ENCODE results near the gene EPN1.
"Not testable (repeated sequence)": the region's sequence is repeated elsewhere in the genome, so short reads cannot be mapped to it uniquely, and the experiment has no call there.

EPN1 gene

DNA sequence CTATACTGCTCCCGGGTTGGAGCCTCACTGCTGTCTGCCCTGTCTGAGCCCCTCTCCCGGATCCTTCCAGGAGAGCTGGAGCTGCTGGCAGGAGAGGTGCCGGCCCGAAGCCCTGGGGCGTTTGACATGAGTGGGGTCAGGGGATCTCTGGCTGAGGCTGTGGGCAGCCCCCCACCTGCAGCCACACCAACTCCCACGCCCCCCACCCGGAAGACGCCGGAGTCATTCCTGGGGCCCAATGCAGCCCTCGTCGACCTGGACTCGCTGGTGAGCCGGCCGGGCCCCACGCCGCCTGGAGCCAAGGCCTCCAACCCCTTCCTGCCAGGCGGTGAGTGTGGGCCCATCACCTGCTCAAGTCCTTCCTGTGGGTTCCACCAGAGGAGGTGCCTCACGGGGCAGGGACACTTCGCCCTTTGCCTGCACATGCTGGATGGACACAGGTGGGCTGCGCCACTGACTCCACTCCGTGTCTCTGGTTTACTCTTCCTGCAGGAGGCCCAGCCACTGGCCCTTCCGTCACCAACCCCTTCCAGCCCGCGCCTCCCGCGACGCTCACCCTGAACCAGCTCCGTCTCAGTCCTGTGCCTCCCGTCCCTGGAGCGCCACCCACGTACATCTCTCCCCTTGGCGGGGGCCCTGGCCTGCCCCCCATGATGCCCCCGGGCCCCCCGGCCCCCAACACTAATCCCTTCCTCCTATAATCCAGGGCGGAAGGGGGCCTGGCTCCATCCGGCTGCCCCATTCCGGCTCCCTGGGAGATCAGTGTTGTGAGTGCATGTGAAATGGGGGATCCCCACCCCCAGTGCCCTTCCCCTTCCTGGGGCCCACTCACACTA is 19.8 kb downstream of the EPN1 start:
- DNase-seq: no peak

DNA sequence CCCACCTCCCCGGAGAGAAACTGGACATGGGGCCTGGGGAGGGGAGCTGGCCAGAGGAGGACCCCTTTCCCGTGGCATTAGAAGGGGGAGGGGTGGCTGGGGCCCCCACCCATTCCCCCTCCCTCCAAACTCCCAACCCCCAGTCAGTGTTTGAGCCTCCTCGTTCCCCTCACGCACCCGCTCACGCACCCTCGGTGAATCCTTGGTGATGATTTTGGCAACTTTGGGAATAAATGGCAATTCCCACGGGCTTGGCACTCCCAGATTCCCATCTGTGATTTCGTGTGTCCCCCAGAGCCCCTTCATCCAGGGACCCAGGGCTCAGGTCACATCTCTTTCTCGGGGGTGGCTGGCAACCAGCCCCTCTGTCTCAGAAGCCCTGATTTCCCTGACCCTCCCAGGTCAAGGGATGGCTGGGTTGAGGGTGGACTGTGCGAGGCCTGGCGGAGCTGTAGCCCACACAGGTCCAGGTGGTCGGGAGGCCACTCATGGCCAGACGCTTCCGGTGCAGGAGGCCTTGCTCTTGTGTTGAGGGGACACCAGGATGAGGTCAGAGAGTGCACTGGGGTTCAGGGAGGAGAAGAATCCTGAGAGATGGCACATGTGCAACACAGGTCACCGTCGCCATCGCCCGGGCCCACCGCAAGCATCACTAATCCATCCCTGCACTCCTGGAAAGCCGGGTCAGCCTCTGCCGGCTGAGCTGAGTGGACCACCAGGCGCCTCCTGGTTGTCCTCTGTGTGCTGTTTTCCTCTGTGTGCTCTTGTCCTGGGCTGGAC is 20.7 kb downstream of the EPN1 start:
- no peak for DNase-seq

DNA sequence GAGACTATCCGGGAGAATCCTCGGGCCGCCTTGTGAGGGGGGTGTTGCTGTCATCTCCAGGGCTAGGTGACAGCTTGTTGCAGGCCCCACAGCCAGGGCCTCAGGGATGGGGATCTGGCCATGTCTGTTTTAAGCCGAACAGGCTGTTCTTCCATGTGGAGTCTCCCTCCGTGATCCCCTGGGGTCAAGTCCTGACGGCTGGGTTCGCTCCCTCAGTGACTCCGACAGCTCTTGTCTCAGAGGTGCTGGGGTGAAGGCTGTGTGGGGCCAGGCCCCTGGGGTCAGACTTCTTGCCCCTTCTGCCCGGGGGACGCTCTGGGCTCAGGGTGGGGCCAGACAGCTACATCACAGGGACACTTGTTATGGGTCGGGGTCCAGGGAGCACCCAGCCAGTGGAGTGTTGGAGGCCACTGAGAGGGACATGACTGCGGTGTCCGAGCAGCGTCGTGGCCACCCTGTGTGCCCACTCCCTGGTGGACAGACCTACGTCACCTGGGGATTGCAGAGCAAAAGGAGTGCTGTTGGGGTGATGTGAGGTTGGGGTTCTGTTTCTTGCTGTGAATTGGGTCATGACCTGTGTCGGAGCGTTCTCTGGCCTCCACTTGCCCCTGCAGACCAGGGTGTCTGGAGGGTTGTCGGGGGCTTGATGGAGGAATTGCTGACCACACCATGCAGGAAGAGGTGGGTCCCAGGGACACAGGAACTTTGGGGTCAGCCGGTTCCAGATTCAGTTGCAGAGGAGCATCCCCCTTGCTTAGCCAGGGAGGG is 21.5 kb downstream of the EPN1 start:
- no peak for DNase-seq

DNA sequence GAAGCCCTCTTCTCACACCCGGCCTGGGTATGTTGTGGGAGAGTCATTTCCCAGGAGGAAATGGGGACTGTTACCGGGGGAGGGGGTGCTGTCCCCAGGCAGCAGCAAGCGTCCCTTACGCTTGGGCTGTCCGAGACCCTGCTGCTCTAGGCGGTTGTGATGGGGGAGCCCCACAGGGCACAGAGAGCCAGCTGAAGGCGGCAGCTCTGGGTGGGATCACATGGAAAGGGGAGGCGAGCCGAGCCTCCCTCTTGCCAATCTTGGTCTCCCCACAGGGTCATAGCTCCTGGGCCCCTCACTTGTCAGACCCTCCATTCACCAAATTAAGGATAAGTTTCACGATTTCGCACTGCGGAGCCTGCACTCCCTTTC is 22.0 kb downstream of the EPN1 start:
- no peak for DNase-seq

DNA sequence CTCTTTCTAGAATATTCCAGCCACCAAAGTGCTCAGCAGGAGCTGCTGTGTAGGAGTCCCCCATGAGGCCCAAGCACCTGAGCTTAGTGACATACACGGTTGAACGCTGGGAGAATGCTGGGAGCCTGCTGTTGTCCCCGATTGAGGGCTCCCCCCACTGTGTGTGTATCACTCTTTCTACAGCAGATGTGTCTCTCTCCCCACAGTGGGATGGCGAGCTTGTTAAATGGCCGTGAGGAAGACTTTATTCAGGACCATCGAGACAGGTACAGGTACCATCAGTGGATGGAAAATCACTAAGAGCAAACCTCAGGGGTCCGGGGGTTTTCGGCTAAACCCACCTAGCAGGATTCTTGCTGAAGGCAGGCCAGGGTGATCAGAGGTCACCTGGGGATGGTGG is 22.7 kb downstream of the EPN1 start:
- no peak for DNase-seq

DNA sequence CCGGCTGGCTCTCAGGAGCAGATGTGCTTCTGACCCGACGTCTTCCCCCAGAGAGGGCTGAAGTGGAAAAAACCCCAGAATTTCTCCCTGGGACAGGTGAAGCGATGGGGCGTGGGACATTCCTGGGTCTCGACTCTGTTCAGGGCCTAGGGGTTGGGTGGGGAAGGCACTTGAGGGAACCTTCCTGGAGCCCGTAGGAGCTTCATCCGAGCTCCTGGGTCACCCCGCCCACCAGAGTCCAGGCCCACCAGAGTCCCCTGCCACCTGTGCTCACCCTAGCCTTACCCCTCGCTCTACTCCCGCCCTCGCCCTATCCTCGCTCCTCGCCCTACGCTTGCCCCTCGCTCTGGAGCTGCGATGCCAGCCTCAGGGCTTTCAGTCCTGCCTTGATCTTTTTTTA is 23.2 kb downstream of the EPN1 start:
- DNase-seq: no peak

DNA sequence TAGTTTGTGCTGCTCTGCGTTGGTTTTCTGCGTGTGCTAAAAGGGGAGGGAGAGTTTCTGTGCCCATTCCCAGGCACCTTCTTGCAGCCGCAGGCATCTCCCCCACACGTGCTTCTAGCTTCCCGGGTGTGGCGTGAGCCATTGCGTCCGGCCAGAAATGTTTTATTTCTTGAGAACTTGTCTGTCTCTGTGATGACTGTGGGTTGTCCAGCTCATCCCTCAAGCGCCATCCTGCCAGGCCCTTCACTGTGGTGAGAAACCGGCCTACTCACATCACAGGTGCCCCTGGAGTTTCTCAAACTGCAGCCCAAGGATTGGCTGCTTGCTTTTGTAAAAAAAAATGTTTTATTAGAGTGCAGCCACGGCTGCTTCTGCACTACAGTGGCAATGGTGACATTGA is 24.2 kb downstream of the EPN1 start:
- DNase-seq: no peak

DNA sequence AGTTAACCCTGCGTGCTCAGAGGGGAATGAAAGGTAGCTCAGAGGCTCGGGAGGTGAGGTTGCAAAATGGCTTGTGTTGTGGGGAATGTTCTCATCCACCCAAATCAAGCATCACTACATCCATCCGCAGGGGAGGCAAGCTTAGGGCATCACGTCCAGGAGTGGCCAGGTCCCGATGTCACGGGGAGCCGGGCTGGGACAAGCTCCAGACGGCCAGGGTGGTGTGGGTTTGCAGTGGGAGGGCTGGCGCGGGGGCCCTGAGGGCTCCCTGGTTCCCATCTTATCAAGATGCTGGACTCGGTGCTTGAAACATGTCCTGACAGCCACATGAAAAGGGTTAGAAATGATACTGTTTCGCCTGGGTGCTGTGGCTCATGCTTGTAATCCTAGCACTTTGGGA is 25.8 kb downstream of the EPN1 start:
- no peak for DNase-seq

DNA sequence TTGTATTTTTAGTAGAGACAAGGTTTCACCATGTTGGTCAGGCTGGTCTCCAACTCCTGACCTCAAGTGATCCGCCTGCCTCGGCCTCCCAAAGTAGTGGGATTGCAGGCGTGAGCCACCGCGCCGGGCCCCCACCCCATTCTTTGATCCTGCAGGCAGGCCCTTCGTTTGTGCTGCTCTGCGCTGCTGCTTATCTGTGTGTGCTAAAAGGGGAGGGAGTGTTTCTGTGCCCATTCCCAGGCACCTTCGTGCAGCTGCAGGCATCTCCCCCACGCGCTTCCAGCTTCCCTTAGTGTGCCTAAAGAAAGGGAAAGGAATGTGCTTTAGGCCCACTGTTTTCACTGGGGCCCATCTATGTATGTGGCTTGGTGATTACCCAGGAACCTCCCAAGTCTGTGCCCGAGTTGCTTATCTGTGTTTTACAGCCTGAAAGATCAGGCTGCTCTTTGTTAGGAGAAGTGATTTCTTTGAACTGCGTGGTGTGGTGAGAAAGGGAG is 27.2 kb downstream of the EPN1 start:
- no peak for DNase-seq

DNA sequence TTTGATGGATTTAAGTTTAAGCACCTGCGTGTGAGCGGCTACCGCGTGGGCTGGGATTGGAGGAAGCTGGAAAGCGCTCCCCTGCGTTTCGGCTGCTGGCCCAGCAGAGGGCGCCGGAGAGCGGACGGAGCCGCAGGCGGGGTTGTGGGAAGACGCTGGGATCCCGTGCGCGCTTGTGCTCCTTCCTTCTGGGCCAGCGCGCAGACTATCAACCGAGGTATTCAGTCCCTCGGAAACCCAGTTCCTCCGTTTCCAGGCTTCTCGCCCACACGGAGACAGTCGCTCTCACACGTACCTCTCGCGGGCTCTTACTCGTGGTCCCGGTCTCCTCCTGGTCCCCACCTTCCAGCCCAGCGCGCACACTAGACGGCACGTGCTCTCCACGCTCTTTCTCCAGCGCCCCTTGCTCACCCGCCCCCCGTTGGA is 28.8 kb downstream of the EPN1 start:
- DNase-seq: no peak

DNA sequence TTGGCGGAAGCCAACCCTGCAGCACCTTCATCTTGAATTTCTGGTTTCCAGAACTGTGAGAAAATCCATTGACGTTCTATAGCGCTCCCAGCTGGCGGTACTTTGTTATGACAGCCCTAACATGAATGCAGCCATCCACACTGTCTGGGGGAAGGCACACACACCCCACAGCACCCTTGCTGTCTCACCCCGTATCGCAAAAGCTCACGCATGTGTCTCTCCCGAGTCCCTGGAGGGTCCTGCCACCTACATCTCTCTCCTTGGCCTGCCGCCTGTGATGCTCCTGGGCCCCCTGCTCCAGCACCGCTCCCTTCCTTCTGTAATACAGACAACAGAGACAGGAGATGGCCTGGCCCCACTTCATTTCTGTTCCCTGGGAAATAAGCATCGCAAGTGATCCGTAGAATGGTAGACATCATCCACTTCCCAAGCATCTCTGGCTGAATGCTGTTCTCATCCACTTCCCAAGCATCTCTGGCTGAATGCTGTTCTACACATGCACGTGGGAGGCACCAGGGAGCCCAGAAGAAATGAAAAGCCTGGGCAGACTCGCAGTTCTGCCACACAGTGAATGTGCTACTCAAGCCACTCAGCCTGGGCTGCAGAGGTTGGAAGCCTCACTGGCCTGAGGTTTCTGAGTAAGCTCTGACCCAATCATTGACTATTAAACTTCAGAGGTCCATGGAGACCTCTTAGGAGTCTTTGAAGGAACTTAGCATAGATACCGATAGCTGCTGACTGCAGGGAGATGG is 29.6 kb downstream of the EPN1 start:
- no peak for DNase-seq

DNA sequence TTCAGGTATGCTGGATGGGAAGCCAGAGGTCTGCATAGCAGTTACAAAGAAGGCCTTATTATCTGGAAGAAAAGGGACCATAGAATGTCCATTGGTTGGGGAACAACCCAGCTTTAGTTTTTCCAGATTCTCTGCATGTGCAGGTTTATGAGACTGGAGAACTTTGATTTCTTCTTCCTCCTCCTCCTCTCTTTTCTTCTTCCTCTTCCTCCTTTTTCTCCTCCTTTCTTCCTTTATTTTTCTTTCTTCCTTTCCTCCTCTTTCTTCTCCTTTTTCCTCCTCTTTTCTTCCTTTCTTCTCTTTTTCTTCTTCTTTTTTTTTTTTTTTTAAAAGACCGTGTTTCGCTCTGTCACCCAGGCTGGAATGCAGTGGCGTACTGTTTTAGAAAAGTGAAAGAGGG is 30.9 kb downstream of the EPN1 start:
- no peak for DNase-seq

DNA sequence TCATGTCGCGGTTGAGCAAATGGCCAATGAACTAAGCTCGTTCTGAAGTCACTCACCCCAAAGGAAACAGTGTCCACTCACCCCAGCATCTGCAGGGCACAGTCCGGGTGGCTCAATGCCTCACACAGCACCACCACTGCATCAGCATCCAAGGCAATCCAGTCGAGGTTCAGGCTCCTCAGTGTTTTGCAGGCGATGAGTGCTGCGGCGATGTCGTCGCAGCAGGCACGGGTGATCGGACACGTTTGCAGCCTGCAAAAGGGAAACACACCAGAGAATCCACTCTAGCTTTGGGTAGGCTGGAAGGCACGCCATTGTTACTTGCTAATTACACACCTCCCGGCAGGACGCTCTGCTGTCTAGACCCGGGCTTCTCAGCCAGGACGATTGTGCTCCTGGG is 36.7 kb downstream of the EPN1 start:
- no peak for DNase-seq

DNA sequence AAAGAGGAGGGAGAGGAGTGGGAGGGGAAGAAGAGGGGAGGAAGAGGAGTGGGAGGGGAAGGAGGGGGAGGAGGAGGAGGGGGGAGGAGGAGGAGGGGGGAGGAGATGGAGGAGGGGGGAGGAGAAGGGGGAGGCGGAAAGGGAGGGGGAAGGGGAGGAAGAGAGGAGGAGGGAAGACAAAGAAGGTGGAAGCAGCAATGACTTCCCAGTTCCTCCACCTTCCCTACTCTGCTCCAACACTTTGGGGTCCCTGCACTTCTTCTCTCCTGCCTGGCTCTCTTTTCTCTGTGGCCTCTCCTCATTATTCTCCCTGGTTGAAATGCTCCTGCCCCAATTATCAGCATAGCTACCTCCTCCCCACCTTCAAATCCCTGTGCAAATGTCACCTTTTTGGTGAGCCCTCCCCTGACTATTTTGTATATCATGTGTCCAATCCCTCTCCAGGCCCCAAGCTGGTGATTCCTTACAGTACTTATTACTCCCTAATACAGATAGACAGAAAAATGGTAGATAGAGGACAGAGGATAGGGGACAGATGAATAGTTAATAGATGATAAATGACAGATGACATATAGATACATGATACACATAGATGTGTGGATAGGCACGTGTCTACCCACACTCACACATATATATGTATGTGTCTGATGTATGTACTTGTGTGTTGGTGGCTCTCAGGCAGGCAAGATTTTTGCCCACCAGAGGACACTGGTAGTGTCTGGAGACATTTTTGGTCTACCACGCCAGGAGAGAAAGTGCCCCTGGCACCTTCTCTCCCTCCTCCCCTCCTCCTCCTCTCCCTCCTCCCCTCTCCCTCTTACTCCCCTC is 38.0 kb downstream of the EPN1 start:
- no peak for DNase-seq

DNA sequence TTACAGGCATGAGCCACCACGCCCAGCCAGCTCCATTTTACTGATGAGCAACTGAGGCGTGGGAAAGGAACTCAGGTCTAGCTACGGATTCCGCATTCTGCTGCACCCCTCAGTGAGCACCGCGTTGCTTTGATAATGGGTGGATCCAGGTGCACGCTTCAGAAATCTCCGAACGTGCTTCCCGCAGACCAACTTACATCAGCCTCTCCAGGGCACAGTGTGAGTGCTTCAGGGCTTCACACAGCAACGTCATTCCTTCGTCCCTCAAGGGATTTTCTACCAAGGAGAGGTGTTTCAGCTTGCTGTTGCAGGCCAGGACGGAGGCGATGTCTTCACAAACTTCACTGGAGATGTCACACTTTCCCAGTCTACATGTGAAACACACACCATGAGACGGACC is 41.5 kb downstream of the EPN1 start:
- DNase-seq: no peak

DNA sequence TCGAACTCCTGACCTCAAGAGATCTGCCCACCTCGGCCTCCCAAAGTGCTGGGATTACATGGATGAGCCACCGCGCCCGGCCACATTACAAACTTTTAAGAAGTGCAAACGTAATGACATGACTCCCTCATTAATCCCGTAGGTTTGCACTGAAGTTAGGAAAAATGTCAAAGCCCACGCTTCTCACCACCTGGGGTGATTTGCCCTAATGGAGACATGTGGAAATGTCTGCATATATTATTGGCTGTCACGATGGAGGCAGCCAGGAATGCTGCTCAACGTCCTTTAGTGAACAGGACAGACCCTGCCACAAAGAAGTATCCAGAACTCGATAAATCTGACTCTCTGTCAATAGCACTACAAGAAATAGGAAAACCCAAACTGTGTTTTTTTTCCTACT is 42.2 kb downstream of the EPN1 start:
- DNase-seq: no peak

DNA sequence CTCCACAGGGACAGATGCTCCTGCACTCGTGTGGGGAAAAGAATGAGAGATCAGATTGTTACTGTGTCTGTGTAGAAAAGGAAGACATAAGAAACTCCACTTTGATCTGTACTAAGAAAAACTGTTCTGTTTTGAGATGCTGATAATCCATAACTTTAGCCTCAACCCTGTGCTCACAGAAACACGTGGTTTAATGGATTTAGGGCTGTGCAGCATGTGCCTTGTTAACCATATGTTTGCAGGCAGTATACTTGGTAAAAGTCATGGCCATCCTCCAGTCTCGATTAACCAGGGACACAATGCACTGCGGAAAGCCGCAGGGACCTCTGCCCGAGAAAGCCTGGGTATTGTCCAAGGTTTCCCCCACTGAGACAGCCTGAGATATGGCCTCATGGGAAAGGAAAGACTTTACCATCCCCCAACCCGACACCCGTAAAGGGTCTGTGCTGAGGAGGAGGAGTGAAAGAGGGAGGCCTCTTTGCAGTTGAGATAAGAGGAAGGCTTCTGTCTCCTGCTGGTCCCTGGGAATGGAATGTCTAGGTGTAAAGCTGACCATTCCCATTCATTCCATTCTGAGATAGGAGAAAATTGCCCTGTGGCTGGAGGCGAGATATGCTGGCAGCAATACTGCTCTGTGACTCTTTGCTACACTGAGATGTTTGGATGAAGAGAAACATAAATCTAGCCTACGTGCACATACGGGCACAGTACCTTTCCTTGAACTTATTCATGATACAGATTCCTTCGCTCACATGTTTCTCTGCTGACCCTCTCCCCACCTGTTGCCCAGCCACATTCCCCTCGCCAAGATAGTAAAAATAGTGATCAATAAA is 43.1 kb downstream of the EPN1 start:
- not testable (repeated sequence) for DNase-seq

DNA sequence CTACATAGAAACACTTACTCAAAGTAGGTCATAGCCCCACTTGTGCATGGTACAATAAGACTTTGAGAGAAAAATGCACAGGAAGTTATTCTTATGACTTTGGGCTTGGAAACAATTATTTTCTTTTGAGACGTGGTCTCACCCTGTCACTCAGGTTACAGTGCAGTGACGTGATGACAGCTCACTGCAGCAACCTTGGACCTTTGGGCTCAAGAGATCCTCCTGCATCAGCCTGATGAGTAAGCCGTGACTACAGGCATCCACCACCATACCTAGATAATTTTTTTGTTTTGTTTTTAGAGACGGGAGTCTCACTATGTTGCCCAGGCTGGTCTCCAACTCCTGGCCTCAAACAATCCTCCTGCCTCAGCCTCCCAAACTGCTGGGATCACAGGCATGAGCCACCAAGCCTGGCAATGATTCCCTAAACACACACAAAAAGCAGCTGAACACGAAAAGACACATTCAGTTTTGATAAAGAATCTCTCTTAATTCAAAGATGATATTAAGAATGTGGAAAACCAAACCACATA is 45.3 kb downstream of the EPN1 start:
- DNase-seq: no peak

DNA sequence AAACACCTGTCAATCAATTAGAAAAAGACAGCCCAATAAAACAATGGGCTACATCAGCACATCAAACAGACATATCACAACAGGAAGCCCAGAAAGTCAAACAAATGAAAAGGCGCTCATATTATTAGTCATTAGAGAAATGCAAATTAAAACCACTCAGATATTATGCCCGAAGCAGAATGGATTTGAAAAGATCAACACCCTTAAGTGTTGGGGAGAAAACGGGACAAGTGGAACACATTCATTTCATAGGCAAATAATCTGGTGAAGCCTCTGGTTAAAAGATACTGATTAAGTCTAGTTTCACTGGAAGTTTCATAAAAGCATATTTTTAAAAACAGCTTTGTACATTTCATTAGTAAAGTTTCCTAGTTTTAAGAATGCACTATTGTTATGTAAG is 45.8 kb downstream of the EPN1 start:
- DNase-seq: no peak

DNA sequence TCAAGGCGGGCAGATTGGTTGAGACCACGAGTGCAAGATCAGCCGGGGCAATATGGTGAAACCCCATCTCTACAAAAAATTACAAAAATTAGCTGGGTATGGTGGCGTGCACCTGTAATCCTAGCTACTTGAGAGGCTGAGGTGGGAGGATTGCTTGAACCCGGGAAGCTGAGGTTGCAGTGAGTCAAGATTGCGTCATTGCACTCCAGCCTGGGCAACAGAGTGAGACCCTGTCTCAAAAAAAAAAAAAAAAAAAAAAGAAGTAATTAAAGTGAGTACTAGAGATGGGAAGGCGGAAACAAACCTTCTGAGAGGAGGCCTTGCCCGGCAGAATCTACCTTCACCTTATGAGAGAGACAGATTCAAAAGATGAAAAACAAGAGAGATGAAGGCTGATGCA is 48.5 kb downstream of the EPN1 start:
- DNase-seq: no peak

DNA sequence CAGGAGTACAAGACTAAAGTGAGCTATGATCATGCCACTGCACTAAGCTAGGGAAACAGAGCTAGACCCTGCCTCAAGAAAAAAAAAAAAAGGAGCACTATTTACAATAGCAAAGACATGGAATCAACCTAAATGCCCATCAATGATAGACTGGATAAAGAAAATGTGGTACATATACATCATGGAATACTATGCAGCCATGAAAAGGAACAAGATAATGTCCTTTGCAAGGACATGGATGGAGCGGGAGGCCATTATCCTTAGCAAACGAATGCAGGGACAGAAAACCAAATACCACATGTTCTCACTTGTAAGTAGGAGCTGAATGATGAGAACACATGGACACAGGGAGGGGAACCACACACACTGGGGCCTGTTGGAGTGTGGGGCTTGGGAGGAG is 55.4 kb downstream of the EPN1 start:
- DNase-seq: not testable (repeated sequence)

Measured in AML-193 (cell line).